Right lobe of liver (tissue), 6 donors: ENCODE results near the gene CAGE1. TPM values are rescaled to one million over a fixed set of nuclear protein-coding genes. Genes with fewer than 3 reads are reported as not detected.

Source experiments
- ATAC-seq, 4 donors: fragments of 200-7000 bp; cut with Tn5 transposase; one replicate each; pipeline ENCODE4 v1.9.1; 2020; ENCODE audit warnings: mild to moderate bottlenecking in 4 of 4, moderate library complexity in 4 of 4
- DNase-seq, 3 donors: peaks; one replicate each; pipeline ENCODE4 v3.0.0-alpha.2; 2020
- H3K27ac ChIP-seq, 3 donors: fragments of 200-600 bp; one replicate each; pipeline ENCODE4 v1.8.0; 2022
- H3K27me3 ChIP-seq, 2 donors: fragments of 200-600 bp; one replicate each; pipeline ENCODE4 v1.8.0; 2022
- H3K36me3 ChIP-seq, 4 donors: fragments of 200-600 bp; sonication (generic) in 1 of 4; one replicate each; pipeline versions ENCODE4 v1.5.1 to v1.8.0; 2017 to 2022; ENCODE audit warnings: control low read depth in 1 of 4
- H3K4me1 ChIP-seq, 4 donors: fragments of 200-600 bp; sonication (generic) in 1 of 4; one replicate each; pipeline versions ENCODE4 v1.5.1 to v1.8.0; 2017 to 2022; ENCODE audit warnings: control low read depth in 1 of 4
- H3K4me3 ChIP-seq, 3 donors: fragments of 200-600 bp; one replicate each; pipeline ENCODE4 v1.8.0; 2022
- H3K9me3 ChIP-seq, 4 donors: fragments of 200-600 bp; sonication (generic) in 1 of 4; one replicate each; pipeline versions ENCODE4 v1.5.1 to v1.8.0; 2017 to 2022; ENCODE audit warnings: control low read depth in 1 of 4
- CTCF ChIP-seq, 4 donors: fragments of 200-600 bp in 3 of 4; fragments of 450-650 bp in 1 of 4; IDR thresholded peaks; one replicate each; pipeline versions ENCODE4 v1.5.1 to v1.8.0; 2016 to 2022; ENCODE audit warnings: antibody characterized with exemption in 4 of 4, mild to moderate bottlenecking in 2 of 4
- POLR2A ChIP-seq: fragments of 450-650 bp; IDR thresholded peaks from one replicate; pipeline ENCODE4 v1.6.1; 2017; ENCODE audit warnings: antibody characterized with exemption, mild to moderate bottlenecking
- WGBS: methylation state at CpG from one replicate; pipeline ENCODE4 v1.1.6; 2018; ENCODE audit warnings: low coverage, low lambda C conversion rate; ENCODE audit not compliant: insufficient coverage; ENCODE audit errors: missing lambda C conversion rate; 5-methylcytosine and 5-hydroxymethylcytosine counted together
- intact Hi-C, 2 donors: fragments of 100-400 bp; cut with DNase I; formaldehyde crosslinking; loops; one replicate each; pipeline versions ENCODE4 v1.11.2 to v1.14.1; 2022
- total RNA-seq, 6 experiments: library from RNA; depleted of rRNA in 2 of 6; stranded (reverse); fragments of >200 nt in 2 of 6; fragmentation: NEBNext Ultra II Directional in 3 of 6; extraction: Animal tissue kit (Norgen Biotek cat#: 25700) in 3 of 6; gene quantifications; one replicate each; pipeline versions ENCODE4 v1.1.0 to v1.2.4, GENCODE V29; 2016 to 2023
- donor health status: DM: no; HTN: yes; CAD: no.
- donor health status: DM: no; HTN: no; CAD: no.
- donor health status: DM: no; HTN: no; CAD: no.
- donor health status: DM: no; HTN: yes; CAD: no.
- donor health status: DM: no; HTN: yes; CAD: no.

The CAGE1 gene
- total RNA-seq, 6 experiments from 2014 or later, result not detected

GRCh38 chr6:7426447-7427169 lies 37.1 kb upstream of the CAGE1 start:
- no peak for TF ChIP-seq CTCF (IDR thresholded peaks at IDR 0.05)
- no peak for TF ChIP-seq POLR2A
- DNase-seq (no peak), ATAC-seq (no peak)
- Histone ChIP-seq H3K9me3 (no peaks in the 10 kb centered on the region), H3K27me3 (no peaks in the 10 kb centered on the region), H3K4me1 (peaks cover 0 to 6% (median 0%) of the 10 kb centered on the region in 4 donors), H3K36me3 (no peaks in the 10 kb centered on the region), H3K27ac (no peak overlapping the region), H3K4me3 (no peak overlapping the region)
- intact Hi-C loops, result loop anchor here in 1 of 2 donors (10.0 kb wide), 1 partner anchor 188 kb away; no protein-coding TSS in a partner anchor
- WGBS, result 83% methylated on average over 15 of the region's 16 CpGs

DNA sequence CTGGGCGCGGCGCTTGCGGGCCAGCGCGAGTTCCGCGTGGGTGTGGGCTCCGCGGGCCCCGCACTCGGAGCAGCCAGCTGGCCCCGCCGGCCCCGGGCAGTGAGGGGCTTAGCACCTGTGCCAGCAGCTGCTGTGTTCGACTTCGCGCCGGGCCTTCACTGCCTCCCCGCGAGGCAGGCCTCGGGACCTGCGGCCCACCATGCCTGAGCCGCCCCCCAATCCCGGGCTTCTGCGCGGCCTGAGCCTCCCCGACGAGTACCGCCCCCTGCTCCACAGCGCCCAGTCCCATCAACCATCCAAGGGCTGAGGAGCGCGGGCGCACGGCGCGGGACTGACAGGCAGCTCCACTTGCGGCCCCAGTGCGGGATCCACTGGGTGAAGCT lies 36.3 kb upstream of the CAGE1 start:
- no peak overlapping the region for H3K4me3 ChIP-seq
- TF ChIP-seq POLR2A, result no peak
- no peak for TF ChIP-seq CTCF (IDR thresholded peaks at IDR 0.05)
- intact Hi-C loops, result loop anchor here in 1 of 2 donors (10.0 kb wide), 1 partner anchor 189 kb away; no protein-coding TSS in a partner anchor
- 97% methylated on average over 11 of the region's 39 CpGs for WGBS
- ATAC-seq, result no peak
- H3K36me3 ChIP-seq, result no peaks in the 10 kb centered on the region
- no peak for DNase-seq
- no peak overlapping the region for H3K27ac ChIP-seq
- no peaks in the 10 kb centered on the region for H3K27me3 ChIP-seq
- no peaks in the 10 kb centered on the region for H3K9me3 ChIP-seq
- peaks cover 0 to 6% (median 0%) of the 10 kb centered on the region in 4 donors for H3K4me1 ChIP-seq

DNA sequence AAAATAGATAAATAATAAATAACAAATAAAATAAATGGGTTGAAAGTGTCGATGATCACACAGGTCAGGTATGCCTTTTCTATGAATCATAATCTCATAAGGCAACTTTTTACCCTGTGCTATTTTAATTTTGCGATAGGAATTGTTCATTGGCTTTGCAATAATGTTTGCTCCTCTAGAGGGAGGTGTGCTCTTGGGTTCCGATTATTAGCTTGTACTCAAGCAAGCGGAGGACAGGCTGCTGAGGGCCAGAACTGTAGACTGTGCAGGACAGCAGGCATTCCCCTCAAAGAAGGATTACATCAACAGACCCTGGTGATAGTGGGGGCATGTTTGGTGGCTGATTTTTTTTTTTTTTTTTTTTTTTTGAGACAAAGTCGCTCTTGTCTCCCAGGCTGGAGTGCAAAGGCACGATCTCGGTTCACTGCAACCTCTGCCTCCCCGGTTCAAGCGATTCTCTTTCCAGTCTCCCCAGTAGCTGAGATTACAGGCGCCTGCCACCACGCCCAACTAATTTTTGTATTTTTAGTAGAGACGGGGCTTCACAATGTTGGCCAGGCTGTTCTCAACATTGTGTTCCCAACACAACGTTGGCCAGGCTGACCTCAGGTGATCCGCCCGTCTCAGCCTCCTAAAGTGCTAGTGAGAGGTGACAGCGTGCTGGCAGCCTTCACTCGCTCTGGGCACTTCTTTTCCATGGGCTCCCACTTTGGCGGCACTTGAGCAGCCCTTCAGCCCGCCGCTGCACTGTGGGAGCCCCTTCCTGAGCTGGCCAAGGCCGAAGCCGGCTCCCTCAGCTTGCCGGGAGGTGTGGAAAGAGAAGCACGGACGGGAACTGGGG lies 35.6 kb upstream of the CAGE1 start:
- no peak overlapping the region for H3K27ac ChIP-seq
- peak; percentile 90 to 98 (median 93) for ATAC-seq
- peaks cover 0 to 11% (median 2%) of the 10 kb centered on the region in 4 donors for H3K4me1 ChIP-seq
- H3K4me3 ChIP-seq, result no peak overlapping the region
- DNase-seq, result no peak
- H3K36me3 ChIP-seq, result no peaks in the 10 kb centered on the region
- H3K27me3 ChIP-seq, result no peaks in the 10 kb centered on the region
- WGBS, result 75% methylated on average over 14 of the region's 25 CpGs
- TF ChIP-seq POLR2A (no peak), CTCF (IDR thresholded peaks at IDR 0.05) (peak; percentile 52 to 61 (median 60))
- no peaks in the 10 kb centered on the region for H3K9me3 ChIP-seq
- intact Hi-C loops, result loop anchor here in 1 of 2 donors (10.0 kb wide), 1 partner anchor 190 kb away; no protein-coding TSS in a partner anchor

DNA sequence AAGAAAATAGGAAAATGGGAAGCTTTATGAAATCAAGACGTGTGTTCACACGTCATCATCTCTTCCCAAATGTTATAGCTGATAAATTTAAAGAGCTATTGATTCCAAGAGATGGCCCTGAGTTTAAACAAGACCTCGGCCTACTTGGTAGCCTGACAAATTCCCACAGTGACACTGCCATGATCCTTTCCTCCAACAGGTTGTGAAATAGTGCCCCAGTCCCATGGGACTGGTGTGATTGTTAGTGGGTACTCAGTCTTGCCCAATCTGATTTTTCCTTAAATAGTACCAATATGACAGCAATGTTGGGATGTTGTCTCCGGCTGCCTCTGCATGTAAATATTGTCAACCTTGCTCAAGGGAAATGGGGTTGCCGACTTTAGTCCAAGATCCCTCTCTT lies 34.5 kb upstream of the CAGE1 start:
- Histone ChIP-seq H3K36me3 (no peaks in the 10 kb centered on the region), H3K27ac (no peak overlapping the region), H3K9me3 (no peaks in the 10 kb centered on the region), H3K27me3 (no peaks in the 10 kb centered on the region), H3K4me1 (peaks cover 0 to 22% (median 7%) of the 10 kb centered on the region in 4 donors), H3K4me3 (no peak overlapping the region)
- DNase-seq (no peak), ATAC-seq (peak; percentile 30 to 64 (median 46))
- WGBS, result 43% methylated on average over 5 of the region's 5 CpGs
- intact Hi-C loops, result loop anchor here in 1 of 2 donors (10.0 kb wide), 1 partner anchor 191 kb away; no protein-coding TSS in a partner anchor
- TF ChIP-seq CTCF (IDR thresholded peaks at IDR 0.05), result no peak
- TF ChIP-seq POLR2A, result no peak
